Measurements from ENCODE around the gene KCNK6. TPM values are rescaled to one million over a fixed set of nuclear protein-coding genes. Genes with fewer than 3 reads are reported as not detected.

Gene KCNK6
- total and polyA plus RNA-seq, 4 experiments from 2014 or later = 1.3 to 14.9 (median 11.0) TPM

GRCh38 chr19:38294090-38294489 is 25.6 kb upstream of the KCNK6 start:
- ChIA-PET POLR2A (ENCODE audit: partially characterized antibody) (no interaction called here), CTCF (ENCODE audit: partially characterized antibody) (no interaction called here)
- no peak overlapping the region for H3K27ac ChIP-seq (ENCODE audit: low read depth, low read length)
- Mint-ChIP-seq H3K27me3 (no peaks in the 10 kb centered on the region), H3K36me3 (peaks cover 11 to 27% of the 10 kb centered on the region in 2 donors), H3K9me3 (no peaks in the 10 kb centered on the region), H3K4me1 (no peaks in the 10 kb centered on the region), H3K27ac (peak overlapping the region in 1 of 7 donors; percentile 10), H3K4me3 (no peak overlapping the region)
- peaks cover 5% of the 10 kb centered on the region for H3K36me3 ChIP-seq (ENCODE audit: insufficient read depth, low read length)
- DNase-seq = no peak
- no peaks in the 10 kb centered on the region for H3K27me3 ChIP-seq (ENCODE audit: insufficient read depth, low read length)
- H3K4me3 ChIP-seq (ENCODE audit: low read length in 2 of 2) = no peak overlapping the region
- no peaks in the 10 kb centered on the region for H3K4me1 ChIP-seq (ENCODE audit: insufficient read depth, low read length)
- no peaks in the 10 kb centered on the region for H3K9me3 ChIP-seq (ENCODE audit: control insufficient read depth in 1 of 2, low read length in 2 of 2)
- intact Hi-C loops (cut with micrococcal nuclease) = no loop called here

- H3K4me1 Mint-ChIP-seq = no peaks in the 10 kb centered on the region
- CTCF ChIA-PET (ENCODE audit: partially characterized antibody) = interaction anchor here (0.6 kb wide), 1 partner anchor 53 kb away, joined by 3 read pairs; no protein-coding TSS in a partner anchor
- no peak overlapping the region for H3K27ac ChIP-seq (ENCODE audit: low read depth, low read length)
- POLR2A ChIA-PET (ENCODE audit: partially characterized antibody) = no interaction called here
- no peaks in the 10 kb centered on the region for H3K4me1 ChIP-seq (ENCODE audit: insufficient read depth, low read length)
- no peaks in the 10 kb centered on the region for H3K9me3 ChIP-seq (ENCODE audit: control insufficient read depth in 1 of 2, low read length in 2 of 2)
- H3K27ac Mint-ChIP-seq = peak overlapping the region in 1 of 7 donors; percentile 31
- no peaks in the 10 kb centered on the region for H3K27me3 ChIP-seq (ENCODE audit: insufficient read depth, low read length)
- intact Hi-C loops (cut with micrococcal nuclease) = no loop called here
- no peak for DNase-seq
- H3K4me3 ChIP-seq (ENCODE audit: low read length in 2 of 2) = no peak overlapping the region
- H3K4me3 Mint-ChIP-seq = no peak overlapping the region
- no peaks in the 10 kb centered on the region for H3K27me3 Mint-ChIP-seq
- H3K36me3 ChIP-seq (ENCODE audit: insufficient read depth, low read length) = no peaks in the 10 kb centered on the region
- peaks cover 0 to 1% (median 0%) of the 10 kb centered on the region in 8 donors for H3K9me3 Mint-ChIP-seq
- H3K36me3 Mint-ChIP-seq = peaks cover 0 to 3% of the 10 kb centered on the region in 2 donors
Measured at GRCh38 chr19:38298821-38299680, 20.6 kb upstream of the KCNK6 start.

- Histone ChIP-seq H3K9me3 (ENCODE audit: control insufficient read depth in 1 of 2, low read length in 2 of 2) (no peaks in the 10 kb centered on the region), H3K36me3 (ENCODE audit: insufficient read depth, low read length) (peaks cover 11% of the 10 kb centered on the region), H3K4me1 (ENCODE audit: insufficient read depth, low read length) (no peaks in the 10 kb centered on the region), H3K27ac (ENCODE audit: low read depth, low read length) (no peak within 1 kb of the TSS), H3K27me3 (ENCODE audit: insufficient read depth, low read length) (no peaks in the 10 kb centered on the region), H3K4me3 (ENCODE audit: low read length in 2 of 2) (no peak within 1 kb of the TSS)
- peaks cover 0 to 19% of the 10 kb centered on the region in 2 donors for H3K36me3 Mint-ChIP-seq
- H3K4me1 Mint-ChIP-seq = no peaks in the 10 kb centered on the region
- H3K4me3 Mint-ChIP-seq = no peak within 1 kb of the TSS
- H3K27me3 Mint-ChIP-seq = no peaks in the 10 kb centered on the region
- intact Hi-C loops (cut with micrococcal nuclease) = no loop called here
- H3K27ac Mint-ChIP-seq = no peak within 1 kb of the TSS
- POLR2A ChIA-PET (ENCODE audit: partially characterized antibody) = no interaction called here
- H3K9me3 Mint-ChIP-seq = peaks cover 0 to 1% (median 0%) of the 10 kb centered on the region in 8 donors
- CTCF ChIA-PET (ENCODE audit: partially characterized antibody) = interaction anchor here (0.6 to 0.7 kb wide), 2 partner anchors 19 to 399 kb away, joined by 3 to 6 read pairs; no protein-coding TSS in a partner anchor
- DNase-seq = no peak
Measured at GRCh38 chr19:38303517-38304351, 15.9 kb upstream of the KCNK6 start, which contains the start of gene C19orf33. Gene C19orf33, plus strand, starts transcription at chr19:38304251. Its CDS starts 11 bp downstream, at chr19:38304262.

GRCh38 chr19:38304352-38304865 is 15.2 kb upstream of the KCNK6 start:
- H3K27ac ChIP-seq (ENCODE audit: low read depth, low read length) = no peak overlapping the region
- no peak for DNase-seq
- H3K27ac Mint-ChIP-seq = no peak overlapping the region
- H3K4me3 Mint-ChIP-seq = no peak overlapping the region
- H3K27me3 ChIP-seq (ENCODE audit: insufficient read depth, low read length) = no peaks in the 10 kb centered on the region
- peaks cover 11% of the 10 kb centered on the region for H3K36me3 ChIP-seq (ENCODE audit: insufficient read depth, low read length)
- H3K9me3 ChIP-seq (ENCODE audit: control insufficient read depth in 1 of 2, low read length in 2 of 2) = no peaks in the 10 kb centered on the region
- peaks cover 0 to 20% of the 10 kb centered on the region in 2 donors for H3K36me3 Mint-ChIP-seq
- peaks cover 0 to 1% (median 0%) of the 10 kb centered on the region in 8 donors for H3K9me3 Mint-ChIP-seq
- ChIA-PET POLR2A (ENCODE audit: partially characterized antibody) (no interaction called here), CTCF (ENCODE audit: partially characterized antibody) (interaction anchor here (0.6 kb wide), 1 partner anchor 400 kb away, joined by 3 read pairs; no protein-coding TSS in a partner anchor)
- intact Hi-C loops (cut with micrococcal nuclease) = no loop called here
- no peak overlapping the region for H3K4me3 ChIP-seq (ENCODE audit: low read length in 2 of 2)
- no peaks in the 10 kb centered on the region for H3K27me3 Mint-ChIP-seq
- H3K4me1 ChIP-seq (ENCODE audit: insufficient read depth, low read length) = no peaks in the 10 kb centered on the region
- no peaks in the 10 kb centered on the region for H3K4me1 Mint-ChIP-seq

GRCh38 chr19:38304866-38305429 is 14.7 kb upstream of the KCNK6 start:
- Histone ChIP-seq H3K27ac (ENCODE audit: low read depth, low read length) (no peak overlapping the region), H3K9me3 (ENCODE audit: control insufficient read depth in 1 of 2, low read length in 2 of 2) (no peaks in the 10 kb centered on the region), H3K4me1 (ENCODE audit: insufficient read depth, low read length) (no peaks in the 10 kb centered on the region), H3K27me3 (ENCODE audit: insufficient read depth, low read length) (no peaks in the 10 kb centered on the region), H3K4me3 (ENCODE audit: low read length in 2 of 2) (no peak overlapping the region), H3K36me3 (ENCODE audit: insufficient read depth, low read length) (peaks cover 11% of the 10 kb centered on the region)
- H3K9me3 Mint-ChIP-seq = peaks cover 0 to 1% (median 0%) of the 10 kb centered on the region in 8 donors
- peaks cover 0 to 21% of the 10 kb centered on the region in 2 donors for H3K36me3 Mint-ChIP-seq
- no peak overlapping the region for H3K27ac Mint-ChIP-seq
- no peaks in the 10 kb centered on the region for H3K4me1 Mint-ChIP-seq
- intact Hi-C loops (cut with micrococcal nuclease) = no loop called here
- ChIA-PET CTCF (ENCODE audit: partially characterized antibody) (no interaction called here), POLR2A (ENCODE audit: partially characterized antibody) (no interaction called here)
- H3K4me3 Mint-ChIP-seq = no peak overlapping the region
- no peaks in the 10 kb centered on the region for H3K27me3 Mint-ChIP-seq
- DNase-seq = no peak

GRCh38 chr19:38306236-38306635 is 13.4 kb upstream of the KCNK6 start:
- H3K27ac ChIP-seq (ENCODE audit: low read depth, low read length) = no peak overlapping the region
- ChIA-PET POLR2A (ENCODE audit: partially characterized antibody) (no interaction called here), CTCF (ENCODE audit: partially characterized antibody) (interaction anchor here (0.7 kb wide), 1 partner anchor 1937 kb away, joined by 3 read pairs; no protein-coding TSS in a partner anchor)
- DNase-seq = no peak
- peaks cover 8 to 27% of the 10 kb centered on the region in 2 donors for H3K36me3 Mint-ChIP-seq
- H3K4me3 Mint-ChIP-seq = no peak overlapping the region
- H3K27me3 Mint-ChIP-seq = no peaks in the 10 kb centered on the region
- no peak overlapping the region for H3K4me3 ChIP-seq (ENCODE audit: low read length in 2 of 2)
- peaks cover 11% of the 10 kb centered on the region for H3K36me3 ChIP-seq (ENCODE audit: insufficient read depth, low read length)
- peak overlapping the region in 1 of 7 donors; percentile 53 for H3K27ac Mint-ChIP-seq
- H3K27me3 ChIP-seq (ENCODE audit: insufficient read depth, low read length) = no peaks in the 10 kb centered on the region
- intact Hi-C loops (cut with micrococcal nuclease) = no loop called here
- H3K4me1 Mint-ChIP-seq = peaks cover 0 to 5% (median under 1%) of the 10 kb centered on the region in 4 donors
- H3K4me1 ChIP-seq (ENCODE audit: insufficient read depth, low read length) = no peaks in the 10 kb centered on the region
- peaks cover 0 to 1% (median 0%) of the 10 kb centered on the region in 8 donors for H3K9me3 Mint-ChIP-seq
- H3K9me3 ChIP-seq (ENCODE audit: control insufficient read depth in 1 of 2, low read length in 2 of 2) = no peaks in the 10 kb centered on the region
